T-helper 17 cell (primary cell): ENCODE data around the gene ROMO1. TPM values are rescaled to one million over a fixed set of nuclear protein-coding genes. Genes with fewer than 3 reads are reported as not detected.
"Not testable (repeated sequence)": the region's sequence is repeated elsewhere in the genome, so short reads cannot be mapped to it uniquely, and the experiment has no call there.

Experiments used
- ATAC-seq: fragments of 150-1000 bp; cut with Tn5 transposase; 2 replicates; pipeline ENCODE4 v1.10.0; 2021; ENCODE audit warnings: mild to moderate bottlenecking, moderate library complexity
- DNase-seq, 3 donors: peaks; one replicate each; pipeline versions ENCODE4 v3.0.0 to v3.0.0-alpha.2; 2020 to 2021
- H3K9me3 ChIP-seq: one replicate; pipeline ENCODE4 v1.7.0; 2013; ENCODE audit warnings: low read length, mild to moderate bottlenecking; ENCODE audit not compliant: control insufficient read depth, poor library complexity, severe bottlenecking
- H3K27ac Mint-ChIP-seq: one replicate; pipeline ENCODE4 v1.8.0; 2022; ENCODE audit warnings: mild to moderate bottlenecking, moderate library complexity, mixed read lengths
- H3K27me3 Mint-ChIP-seq: one replicate; pipeline ENCODE4 v1.8.0; 2022; ENCODE audit warnings: mixed read lengths
- H3K36me3 Mint-ChIP-seq: one replicate; pipeline ENCODE4 v1.8.0; 2022; ENCODE audit warnings: low read depth, mixed read lengths
- H3K4me1 Mint-ChIP-seq: one replicate; pipeline ENCODE4 v1.8.0; 2022; ENCODE audit warnings: mild to moderate bottlenecking, mixed read lengths
- H3K4me3 Mint-ChIP-seq: one replicate; pipeline ENCODE4 v1.8.0; 2022; ENCODE audit warnings: mild to moderate bottlenecking, moderate library complexity, mixed read lengths
- total RNA-seq, 4 donors: library from RNA in 2 of 4; stranded (reverse) in 2 of 4; gene quantifications; one replicate each; pipeline ENCODE4 v1.2.3 and lab custom pipeline; 2022 to 2026

Gene ROMO1
- total RNA-seq, 2 donors from 2014 or later: 35.1 to 37.6 TPM

GRCh38 chr20:35695245-35695749 lies 3.9 kb upstream of the ROMO1 start:
- Mint-ChIP-seq H3K27ac (peak overlapping the region; percentile 4), H3K27me3 (no peaks in the 10 kb centered on the region), H3K4me3 (no peak overlapping the region), H3K36me3 (peaks cover 10% of the 10 kb centered on the region), H3K4me1 (peaks cover 27% of the 10 kb centered on the region)
- no peaks in the 10 kb centered on the region for H3K9me3 ChIP-seq
- no peak for ATAC-seq
- DNase-seq: no peak

GRCh38 chr20:35695978-35696377 lies 3.2 kb upstream of the ROMO1 start:
- DNase-seq: no peak
- Mint-ChIP-seq H3K27me3 (no peaks in the 10 kb centered on the region), H3K27ac (peak overlapping the region; percentile 4), H3K4me1 (peaks cover 30% of the 10 kb centered on the region), H3K36me3 (peaks cover 10% of the 10 kb centered on the region), H3K4me3 (no peak overlapping the region)
- ATAC-seq: no peak
- no peaks in the 10 kb centered on the region for H3K9me3 ChIP-seq

- Mint-ChIP-seq H3K36me3 (peaks cover 10% of the 10 kb centered on the region), H3K4me1 (peaks cover 32% of the 10 kb centered on the region), H3K4me3 (peak overlapping the region; percentile 99), H3K27me3 (no peaks in the 10 kb centered on the region), H3K27ac (peak overlapping the region; percentile 97)
- H3K9me3 ChIP-seq: no peaks in the 10 kb centered on the region
- DNase-seq (no peak), ATAC-seq (no peak)
Observed at GRCh38 chr20:35697696-35698297, 1.4 kb upstream of the ROMO1 start.

- H3K36me3 Mint-ChIP-seq: peaks cover 10% of the 10 kb centered on the region
- H3K4me1 Mint-ChIP-seq: peaks cover 33% of the 10 kb centered on the region
- peak; percentile 24 for ATAC-seq
- H3K9me3 ChIP-seq: no peaks in the 10 kb centered on the region
- peak in 1 of 3 donors; percentile 16 for DNase-seq
- peak overlapping the region; percentile 99 for H3K4me3 Mint-ChIP-seq
- H3K27ac Mint-ChIP-seq: peak overlapping the region; percentile 97
- H3K27me3 Mint-ChIP-seq: no peaks in the 10 kb centered on the region
Observed at GRCh38 chr20:35698298-35699126, 693 bp upstream of the ROMO1 start.

- no peaks in the 10 kb centered on the region for H3K9me3 ChIP-seq
- Mint-ChIP-seq H3K27me3 (no peaks in the 10 kb centered on the region), H3K36me3 (peaks cover 10% of the 10 kb centered on the region), H3K27ac (peak overlapping the region; percentile 97), H3K4me3 (peak overlapping the region; percentile 99), H3K4me1 (peaks cover 38% of the 10 kb centered on the region)
- ATAC-seq (no peak), DNase-seq (no peak)
Observed at GRCh38 chr20:35699957-35700624, 886 bp downstream of the ROMO1 start.

- DNase-seq (no peak), ATAC-seq (no peak)
- H3K36me3 Mint-ChIP-seq: peaks cover 6% of the 10 kb centered on the region
- peaks cover 38% of the 10 kb centered on the region for H3K4me1 Mint-ChIP-seq
- peak overlapping the region; percentile 97 for H3K27ac Mint-ChIP-seq
- H3K9me3 ChIP-seq: no peaks in the 10 kb centered on the region
- peak overlapping the region; percentile 99 for H3K4me3 Mint-ChIP-seq
- no peaks in the 10 kb centered on the region for H3K27me3 Mint-ChIP-seq
Observed at GRCh38 chr20:35700625-35701148, 1.5 kb downstream of the ROMO1 start.

- ATAC-seq: no peak
- H3K36me3 Mint-ChIP-seq: peaks cover 6% of the 10 kb centered on the region
- no peaks in the 10 kb centered on the region for H3K27me3 Mint-ChIP-seq
- H3K4me3 Mint-ChIP-seq: peak overlapping the region; percentile 71
- peak overlapping the region; percentile 97 for H3K27ac Mint-ChIP-seq
- no peaks in the 10 kb centered on the region for H3K9me3 ChIP-seq
- DNase-seq: no peak
- peaks cover 35% of the 10 kb centered on the region for H3K4me1 Mint-ChIP-seq
Observed at GRCh38 chr20:35702051-35702823, 3.0 kb downstream of the ROMO1 start.

- Mint-ChIP-seq H3K4me1 (peaks cover 27% of the 10 kb centered on the region), H3K36me3 (peaks cover 6% of the 10 kb centered on the region), H3K27me3 (no peaks in the 10 kb centered on the region), H3K27ac (peak overlapping the region; percentile 97), H3K4me3 (peak overlapping the region; percentile 26)
- no peaks in the 10 kb centered on the region for H3K9me3 ChIP-seq
- ATAC-seq (no peak), DNase-seq (no peak)
Observed at GRCh38 chr20:35702824-35703695, 3.9 kb downstream of the ROMO1 start.

- no peaks in the 10 kb centered on the region for H3K9me3 ChIP-seq
- peak overlapping the region; percentile 63 for H3K4me3 Mint-ChIP-seq
- no peak for ATAC-seq
- peak overlapping the region; percentile 81 for H3K27ac Mint-ChIP-seq
- no peak for DNase-seq
- peaks cover 20% of the 10 kb centered on the region for H3K4me1 Mint-ChIP-seq
- H3K36me3 Mint-ChIP-seq: no peaks in the 10 kb centered on the region
- no peaks in the 10 kb centered on the region for H3K27me3 Mint-ChIP-seq
Observed at GRCh38 chr20:35704514-35705261, 5.5 kb downstream of the ROMO1 start.

- not testable (repeated sequence) for H3K27me3 Mint-ChIP-seq, ATAC-seq, H3K4me3 Mint-ChIP-seq, H3K36me3 Mint-ChIP-seq, DNase-seq, H3K9me3 ChIP-seq
- peak overlapping the region; percentile 69 for H3K27ac Mint-ChIP-seq
- H3K4me1 Mint-ChIP-seq: peaks cover 17% of the 10 kb centered on the region
Observed at GRCh38 chr20:35705894-35706293, 6.7 kb downstream of the ROMO1 start.
